IMR-90 (cell line): Measurements from ENCODE around the gene ST6GALNAC3. TPM values are rescaled to one million over a fixed set of nuclear protein-coding genes. Genes with fewer than 3 reads are reported as not detected.

Experiments used
- ATAC-seq: fragments of 200-7000 bp; cut with Tn5 transposase; 2 replicates; pipeline ENCODE4 v1.9.1; 2020; ENCODE audit warnings: low read depth, mild to moderate bottlenecking, moderate library complexity
- BruUV-seq: library from RNA; stranded (reverse); fragments of 400-500 nt; replicated peaks from 2 replicates; lab custom pipeline; 2021; lab: Mats Ljungman, UMichigan
- CTCF ChIA-PET: fragments of 300-600 bp; formaldehyde crosslinking; extraction: SDS; loops from one replicate; lab custom pipeline; 2021; ENCODE audit warnings: antibody characterized with exemption; lab: Yijun Ruan, JAX
- POLR2A ChIA-PET: fragments of 300-600 bp; sonication (Branson Sonifier 250); formaldehyde crosslinking; loops from one replicate; lab custom pipeline; 2022; ENCODE audit warnings: antibody characterized with exemption; ENCODE audit not compliant: unreplicated experiment; lab: Charles Lee
- DNase-seq: peaks from one replicate; pipeline ENCODE4 v3.0.0; 2013
- H2AFZ ChIP-seq: replicated peaks from 2 replicates; pipeline ENCODE3; 2013; ENCODE audit warnings: low read length, mild to moderate bottlenecking; ENCODE audit not compliant: poor library complexity
- H2AK5ac ChIP-seq: 2 replicates; pipeline ENCODE4 v1.6.1; 2013; ENCODE audit warnings: low read depth, low read length, inconsistent platforms
- H2AK9ac ChIP-seq: replicated peaks from 2 replicates; pipeline ENCODE3; 2013; ENCODE audit warnings: mild to moderate bottlenecking, low read depth, low read length, moderate library complexity; ENCODE audit not compliant: poor library complexity
- H2BK120ac ChIP-seq: 2 replicates; pipeline ENCODE4 v1.6.1; 2013; ENCODE audit warnings: low read depth, low read length, inconsistent platforms
- H2BK15ac ChIP-seq: 3 replicates; pipeline ENCODE4 v1.6.1; 2013; ENCODE audit warnings: low read depth, low read length, inconsistent platforms
- H2BK20ac ChIP-seq: 2 replicates; pipeline ENCODE4 v1.6.1; 2013; ENCODE audit warnings: low read depth, mild to moderate bottlenecking, inconsistent platforms, low read length, moderate library complexity
- H2BK5ac ChIP-seq: 2 replicates; pipeline ENCODE4 v1.6.1; 2013; ENCODE audit warnings: mild to moderate bottlenecking, low read depth, low read length, inconsistent platforms; ENCODE audit not compliant: poor library complexity, severe bottlenecking
- H3K14ac ChIP-seq: replicated peaks from 2 replicates; pipeline ENCODE4 v1.6.1; 2013; ENCODE audit warnings: low read depth, low read length, inconsistent platforms
- H3K18ac ChIP-seq: 2 replicates; pipeline ENCODE4 v1.6.1; 2013; ENCODE audit warnings: low read depth, low read length, control low read depth
- H3K23ac ChIP-seq: 2 replicates; pipeline ENCODE4 v1.6.1; 2013; ENCODE audit warnings: low read depth, low read length, inconsistent platforms
- H3K27ac ChIP-seq: 2 replicates; pipeline ENCODE4 v1.5.1; 2013; ENCODE audit warnings: mild to moderate bottlenecking, control low read depth, low read length; ENCODE audit not compliant: insufficient read depth
- H3K27me3 ChIP-seq: 2 replicates; pipeline ENCODE4 v1.6.1; 2013; ENCODE audit warnings: low read length; ENCODE audit not compliant: control insufficient read depth, insufficient read depth
- H3K36me3 ChIP-seq: 2 replicates; pipeline ENCODE4 v1.6.1; 2013; ENCODE audit warnings: low read length, mixed read lengths; ENCODE audit not compliant: control insufficient read depth, insufficient read depth
- H3K4ac ChIP-seq: 2 replicates; pipeline ENCODE4 v1.6.1; 2013; ENCODE audit warnings: low read depth, low read length, inconsistent platforms
- H3K4me1 ChIP-seq: 2 replicates; pipeline ENCODE4 v1.6.1; 2013; ENCODE audit warnings: low read length, mixed read lengths; ENCODE audit not compliant: control insufficient read depth, insufficient read depth
- H3K4me2 ChIP-seq: 2 replicates; pipeline ENCODE4 v1.6.1; 2013; ENCODE audit warnings: low read depth, mild to moderate bottlenecking, control low read depth, low read length, moderate library complexity
- H3K4me3 ChIP-seq: 2 replicates; pipeline ENCODE4 v1.5.1; 2013; ENCODE audit warnings: low read depth, mild to moderate bottlenecking, control low read depth, low read length, moderate library complexity; ENCODE audit not compliant: insufficient read depth
- H3K56ac ChIP-seq: 2 replicates; pipeline ENCODE4 v1.6.1; 2013; ENCODE audit warnings: low read length, inconsistent platforms; ENCODE audit not compliant: insufficient read depth; ENCODE audit errors: extremely low read depth
- H3K79me1 ChIP-seq, 2 experiments: 2 replicates each; pipeline ENCODE4 v1.6.1; 2013; ENCODE audit warnings: low read length in 2 of 2, inconsistent platforms in 1 of 2, low read depth in 1 of 2
- H3K9ac ChIP-seq: 2 replicates; pipeline ENCODE4 v1.6.1; 2013; ENCODE audit warnings: low read depth, low read length, control low read depth
- H3K9me1 ChIP-seq: 2 replicates; pipeline ENCODE4 v1.6.1; 2013; ENCODE audit warnings: low read length, inconsistent platforms; ENCODE audit not compliant: insufficient read depth
- H3K9me3 ChIP-seq: 2 replicates; pipeline ENCODE4 v1.6.1; 2013; ENCODE audit warnings: low read length; ENCODE audit not compliant: control insufficient read depth, insufficient read depth
- H4K20me1 ChIP-seq: 2 replicates; pipeline ENCODE4 v1.6.1; 2013; ENCODE audit warnings: low read length, inconsistent platforms; ENCODE audit not compliant: insufficient read depth
- H4K5ac ChIP-seq: 2 replicates; pipeline ENCODE4 v1.6.1; 2013; ENCODE audit warnings: mild to moderate bottlenecking, low read depth, low read length, control low read depth
- H4K8ac ChIP-seq, 2 experiments: 2 replicates each; pipeline ENCODE4 v1.6.1; 2013; ENCODE audit warnings: low read depth in 2 of 2, low read length in 2 of 2, control low read depth in 1 of 2, inconsistent platforms in 1 of 2
- H4K91ac ChIP-seq: 2 replicates; pipeline ENCODE4 v1.6.1; 2013; ENCODE audit warnings: low read depth, low read length, inconsistent platforms; ENCODE audit not compliant: insufficient read depth
- BHLHE40 ChIP-seq: fragments of 150-350 bp; IDR thresholded peaks from 2 replicates; pipeline ENCODE4 v1.6.1; 2016; ENCODE audit warnings: mild to moderate bottlenecking, low read depth, low read length
- CEBPB ChIP-seq: IDR thresholded peaks from 2 replicates; pipeline ENCODE4 v1.6.1; 2012; ENCODE audit warnings: low read depth, low read length, improper control_type of control experiment
- CHD1 ChIP-seq: IDR thresholded peaks from 2 replicates; pipeline ENCODE4 v1.6.1; 2012; ENCODE audit warnings: low read depth, low read length, improper control_type of control experiment
- FOS ChIP-seq: fragments of 150-350 bp; IDR thresholded peaks from 2 replicates; pipeline ENCODE4 v1.6.1; 2016; ENCODE audit warnings: low read depth, low read length
- MAFK ChIP-seq: IDR thresholded peaks from 2 replicates; pipeline ENCODE4 v1.6.1; 2012; ENCODE audit warnings: low read depth, low read length, improper control_type of control experiment
- MAZ ChIP-seq: IDR thresholded peaks from 2 replicates; pipeline ENCODE4 v1.6.1; 2012; ENCODE audit warnings: low read depth, mild to moderate bottlenecking, low read length, improper control_type of control experiment, moderate library complexity, borderline replicate concordance
- MXI1 ChIP-seq: IDR thresholded peaks from 2 replicates; pipeline ENCODE4 v1.6.1; 2012; ENCODE audit warnings: low read depth, mild to moderate bottlenecking, low read length, moderate library complexity, borderline replicate concordance
- NFE2L2 ChIP-seq: fragments of 150-350 bp; IDR thresholded peaks from 2 replicates; pipeline ENCODE4 v1.6.1; 2016; ENCODE audit warnings: low read depth, mild to moderate bottlenecking, low read length
- POLR2A ChIP-seq: IDR thresholded peaks from 2 replicates; pipeline ENCODE4 v1.6.1; 2012; ENCODE audit warnings: mild to moderate bottlenecking, low read depth, low read length
- RAD21 ChIP-seq: IDR thresholded peaks from 2 replicates; pipeline ENCODE4 v1.6.1; 2012; ENCODE audit warnings: low read length, improper control_type of control experiment
- RCOR1 ChIP-seq: IDR thresholded peaks from 2 replicates; pipeline ENCODE4 v1.6.1; 2012; ENCODE audit warnings: mild to moderate bottlenecking, low read length, improper control_type of control experiment; ENCODE audit not compliant: insufficient replicate concordance
- RFX5 ChIP-seq: IDR thresholded peaks from 2 replicates; pipeline ENCODE4 v1.8.0; 2012; ENCODE audit warnings: low read depth, mild to moderate bottlenecking, low read length, moderate library complexity
- SMC3 ChIP-seq: fragments of 150-350 bp; IDR thresholded peaks from 2 replicates; pipeline ENCODE4 v1.6.1; 2016; ENCODE audit warnings: low read depth, mild to moderate bottlenecking, antibody characterized with exemption, low read length, moderate library complexity
- WGBS, 2 experiments: methylation state at CpG; one replicate each; pipeline versions ENCODE4 v1.1.5 to v1.1.7; 2013; ENCODE audit warnings: missing lambda C conversion rate in 2 of 2; ENCODE audit not compliant: insufficient read length in 1 of 2; ENCODE audit errors: extremely low coverage in 2 of 2; 5-methylcytosine and 5-hydroxymethylcytosine counted together
- dilution Hi-C: fragments of 300-500 bp; cut with HindIII; formaldehyde crosslinking; loops from one replicate; pipeline ENCODE4 v1.14.3; 2018; ENCODE audit warnings: low sequenced_read_pairs; ENCODE audit not compliant: unreplicated experiment
- in situ Hi-C: fragments of 300-500 bp; cut with MboI; formaldehyde crosslinking; loops from 3 replicates; pipeline ENCODE4 v1.14.3; 2019; ENCODE audit warnings: low sequenced_read_pairs, inconsistent platforms, mixed read lengths
- intact Hi-C: fragments of 100-400 bp; cut with micrococcal nuclease; formaldehyde crosslinking; loops from 2 replicates; pipeline ENCODE4 v1.10.0; 2022
- polyA plus RNA-seq, 3 experiments: library from polyadenylated mRNA; depleted of rRNA; stranded (reverse); fragments of >200 nt; gene quantifications; 2 replicates each; pipeline ENCODE4 v1.2.3, GENCODE V29; 2012; ENCODE audit warnings: low replicate concordance in 1 of 3
- total RNA-seq: library from RNA; depleted of rRNA; stranded (reverse); fragments of >200 nt; gene quantifications from 2 replicates; pipeline ENCODE4 v1.2.3, GENCODE V29; 2012
- TF ChIP-seq, protein P1 (sequence below): conservative IDR thresholded peaks from 2 replicates; pipeline ENCODE4 v1.5.1; 2012; ENCODE audit warnings: mild to moderate bottlenecking, low read depth, low read length, improper control_type of control experiment
- TF ChIP-seq, protein P2 (sequence below): fragments of 150-350 bp; IDR thresholded peaks from 2 replicates; pipeline ENCODE4 v1.6.1; 2017; ENCODE audit warnings: mild to moderate bottlenecking, antibody characterized with exemption, low read length, low read depth
- TF ChIP-seq, protein P3 (sequence below): fragments of 150-350 bp; IDR thresholded peaks from 2 replicates; pipeline ENCODE4 v1.6.1; 2016; ENCODE audit warnings: low read depth, mild to moderate bottlenecking, low read length, moderate library complexity, borderline replicate concordance

Gene ST6GALNAC3
- total and polyA plus RNA-seq, 2 of the 4 experiments (the other 2 are of a cell fraction): 0.65 to 1.3 TPM

DNA sequence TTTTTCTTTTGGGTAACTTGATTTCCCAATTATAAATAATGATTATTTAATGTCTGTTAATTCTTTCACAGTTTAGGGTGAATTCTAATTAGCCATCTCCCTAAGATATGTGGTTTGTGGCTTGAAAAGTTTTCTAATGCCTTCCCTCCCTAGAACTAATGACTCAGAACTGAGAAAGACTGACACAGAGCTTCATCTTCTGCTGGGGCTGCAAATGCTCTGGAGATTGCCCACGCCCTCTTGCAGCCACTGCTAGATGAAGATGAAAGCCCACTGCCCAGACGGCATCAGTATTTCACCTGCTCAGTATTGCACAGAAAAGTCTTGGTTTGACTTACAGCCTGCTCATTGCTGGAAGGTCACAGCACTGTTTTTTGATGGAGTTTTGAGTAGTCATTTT is 101.5 kb downstream of the ST6GALNAC3 start:
- Histone ChIP-seq H3K4ac (no peak overlapping the region), H3K9me1 (no peaks in the 10 kb centered on the region), H2BK15ac (no peak overlapping the region), H2BK20ac (no peak overlapping the region), H2AK9ac (no peak overlapping the region), H3K14ac (no peak overlapping the region), H3K27ac (no peak overlapping the region), H3K4me3 (no peak overlapping the region), H3K27me3 (no peaks in the 10 kb centered on the region), H4K5ac (no peak overlapping the region), H3K79me1 (no peaks in the 10 kb centered on the region), H4K20me1 (no peaks in the 10 kb centered on the region), H3K4me1 (no peaks in the 10 kb centered on the region), H2AFZ (no peak overlapping the region), H2BK120ac (no peak overlapping the region), H2BK5ac (no peak overlapping the region), H3K9ac (no peak overlapping the region), H3K23ac (no peak overlapping the region), H4K91ac (no peak overlapping the region), H3K4me2 (no peak overlapping the region), H3K18ac (no peak overlapping the region), H3K56ac (no peak overlapping the region), H3K36me3 (no peaks in the 10 kb centered on the region), H3K9me3 (no peaks in the 10 kb centered on the region), H4K8ac (no peak overlapping the region), H2AK5ac (no peak overlapping the region)
- dilution Hi-C loops (no loop called here), intact Hi-C loops (no loop called here), in situ Hi-C loops (no loop called here)
- ChIA-PET POLR2A (no interaction called here), CTCF (no interaction called here)
- no CpG with 5 or more reads among the region's 2 CpGs for WGBS, 2 experiments
- ATAC-seq: no peak
- TF ChIP-seq CEBPB (no peak), SMC3 (no peak), NFE2L2 (no peak), POLR2A (no peak), MXI1 (no peak), BHLHE40 (no peak), CHD1 (no peak), RAD21 (no peak), RCOR1 (no peak), FOS (no peak), MAFK (no peak), MAZ (no peak), RFX5 (no peak)
- TF ChIP-seq, protein P1, sequence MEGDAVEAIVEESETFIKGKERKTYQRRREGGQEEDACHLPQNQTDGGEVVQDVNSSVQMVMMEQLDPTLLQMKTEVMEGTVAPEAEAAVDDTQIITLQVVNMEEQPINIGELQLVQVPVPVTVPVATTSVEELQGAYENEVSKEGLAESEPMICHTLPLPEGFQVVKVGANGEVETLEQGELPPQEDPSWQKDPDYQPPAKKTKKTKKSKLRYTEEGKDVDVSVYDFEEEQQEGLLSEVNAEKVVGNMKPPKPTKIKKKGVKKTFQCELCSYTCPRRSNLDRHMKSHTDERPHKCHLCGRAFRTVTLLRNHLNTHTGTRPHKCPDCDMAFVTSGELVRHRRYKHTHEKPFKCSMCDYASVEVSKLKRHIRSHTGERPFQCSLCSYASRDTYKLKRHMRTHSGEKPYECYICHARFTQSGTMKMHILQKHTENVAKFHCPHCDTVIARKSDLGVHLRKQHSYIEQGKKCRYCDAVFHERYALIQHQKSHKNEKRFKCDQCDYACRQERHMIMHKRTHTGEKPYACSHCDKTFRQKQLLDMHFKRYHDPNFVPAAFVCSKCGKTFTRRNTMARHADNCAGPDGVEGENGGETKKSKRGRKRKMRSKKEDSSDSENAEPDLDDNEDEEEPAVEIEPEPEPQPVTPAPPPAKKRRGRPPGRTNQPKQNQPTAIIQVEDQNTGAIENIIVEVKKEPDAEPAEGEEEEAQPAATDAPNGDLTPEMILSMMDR: no peak
- TF ChIP-seq, protein P2, sequence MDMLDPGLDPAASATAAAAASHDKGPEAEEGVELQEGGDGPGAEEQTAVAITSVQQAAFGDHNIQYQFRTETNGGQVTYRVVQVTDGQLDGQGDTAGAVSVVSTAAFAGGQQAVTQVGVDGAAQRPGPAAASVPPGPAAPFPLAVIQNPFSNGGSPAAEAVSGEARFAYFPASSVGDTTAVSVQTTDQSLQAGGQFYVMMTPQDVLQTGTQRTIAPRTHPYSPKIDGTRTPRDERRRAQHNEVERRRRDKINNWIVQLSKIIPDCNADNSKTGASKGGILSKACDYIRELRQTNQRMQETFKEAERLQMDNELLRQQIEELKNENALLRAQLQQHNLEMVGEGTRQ: no peak
- TF ChIP-seq, protein P3, sequence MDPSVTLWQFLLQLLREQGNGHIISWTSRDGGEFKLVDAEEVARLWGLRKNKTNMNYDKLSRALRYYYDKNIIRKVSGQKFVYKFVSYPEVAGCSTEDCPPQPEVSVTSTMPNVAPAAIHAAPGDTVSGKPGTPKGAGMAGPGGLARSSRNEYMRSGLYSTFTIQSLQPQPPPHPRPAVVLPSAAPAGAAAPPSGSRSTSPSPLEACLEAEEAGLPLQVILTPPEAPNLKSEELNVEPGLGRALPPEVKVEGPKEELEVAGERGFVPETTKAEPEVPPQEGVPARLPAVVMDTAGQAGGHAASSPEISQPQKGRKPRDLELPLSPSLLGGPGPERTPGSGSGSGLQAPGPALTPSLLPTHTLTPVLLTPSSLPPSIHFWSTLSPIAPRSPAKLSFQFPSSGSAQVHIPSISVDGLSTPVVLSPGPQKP: no peak
- no peak for DNase-seq
- no TSS peak for BruUV-seq
